GM11168 (cell line): ENCODE measurements around the gene VAV3.

Experiments
- in situ Hi-C: fragments of 300-500 bp; cut with MboI; formaldehyde crosslinking; loops from one replicate; pipeline ENCODE4 v1.12.0; 2022; ENCODE audit warnings: low sequenced_read_pairs; ENCODE audit not compliant: unreplicated experiment

The VAV3 gene

GRCh38 chr1:107530543-107530942, 434.4 kb downstream of the VAV3 start:
- in situ Hi-C loops = loop anchor here (25.0 kb wide), 2 partner anchors 243 to 343 kb away; no protein-coding TSS in a partner anchor

DNA sequence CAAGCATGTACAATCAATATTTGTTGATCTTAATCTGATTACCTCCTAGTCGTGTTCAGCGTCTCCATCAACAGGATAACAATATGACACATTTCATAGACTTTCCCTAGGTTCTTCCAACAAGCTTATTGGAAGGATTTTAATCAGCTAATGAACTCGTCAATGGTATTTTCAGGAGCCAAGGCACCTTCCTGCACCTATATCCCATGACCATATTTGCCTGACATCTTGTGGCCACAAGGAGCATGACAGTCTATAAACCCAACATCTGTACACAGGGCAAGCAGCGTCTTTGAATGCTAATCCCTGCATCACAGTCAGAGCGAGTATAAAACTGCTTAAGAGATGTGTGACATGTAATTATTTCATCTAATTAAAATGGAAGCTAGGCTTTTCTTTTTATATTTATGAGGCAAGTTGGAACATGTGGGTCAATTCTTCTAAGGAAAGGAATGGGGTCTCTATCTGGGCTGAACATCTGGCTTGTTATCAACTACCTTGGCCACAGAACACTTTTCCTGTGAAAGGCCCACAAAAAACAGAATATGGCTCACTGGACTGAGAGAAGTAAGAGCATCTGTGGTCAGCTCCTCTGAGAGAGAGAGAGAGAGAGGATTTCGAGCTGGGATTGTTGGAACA, 435.4 kb downstream of the VAV3 start:
- in situ Hi-C loops = loop anchor here (25.0 kb wide), 2 partner anchors 242 to 342 kb away; no protein-coding TSS in a partner anchor

DNA sequence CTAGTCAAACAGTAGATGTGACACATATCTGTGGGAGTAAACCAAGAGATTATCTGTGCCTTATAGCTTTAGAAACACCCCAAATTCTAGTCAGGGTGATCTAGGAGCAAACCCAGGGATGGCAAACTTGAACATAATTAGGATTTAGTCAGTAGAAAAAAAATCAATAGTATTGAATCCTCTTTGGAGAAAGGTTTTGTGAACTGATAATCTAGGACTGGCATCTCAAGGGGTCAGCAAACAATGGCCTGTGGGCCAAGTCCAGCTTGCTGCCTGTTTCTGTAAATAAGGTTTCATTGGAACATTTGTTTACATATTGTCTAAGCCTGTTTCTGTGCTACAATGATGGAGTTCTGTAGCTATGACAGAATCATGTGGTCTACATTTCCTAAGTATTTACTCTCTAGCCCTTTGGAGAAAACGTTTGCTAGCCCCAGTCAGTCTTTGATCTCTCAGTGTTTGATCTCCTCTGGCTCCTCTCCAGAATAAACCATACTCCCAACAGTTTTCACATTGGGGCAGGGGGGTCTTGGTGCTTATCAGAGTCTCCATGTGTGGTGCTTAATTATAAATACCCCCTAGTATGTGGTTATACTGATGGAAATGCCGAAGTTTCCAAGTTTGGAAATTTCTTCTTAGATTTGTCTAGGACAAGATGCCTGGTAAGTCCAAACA, 438.3 kb downstream of the VAV3 start:
- in situ Hi-C loops = loop anchor here (25.0 kb wide), 2 partner anchors 239 to 339 kb away; no protein-coding TSS in a partner anchor

- in situ Hi-C loops = loop anchor here (25.0 kb wide), 2 partner anchors 239 to 339 kb away; no protein-coding TSS in a partner anchor
Observed at GRCh38 chr1:107525961-107526360, 439.0 kb downstream of the VAV3 start.

DNA sequence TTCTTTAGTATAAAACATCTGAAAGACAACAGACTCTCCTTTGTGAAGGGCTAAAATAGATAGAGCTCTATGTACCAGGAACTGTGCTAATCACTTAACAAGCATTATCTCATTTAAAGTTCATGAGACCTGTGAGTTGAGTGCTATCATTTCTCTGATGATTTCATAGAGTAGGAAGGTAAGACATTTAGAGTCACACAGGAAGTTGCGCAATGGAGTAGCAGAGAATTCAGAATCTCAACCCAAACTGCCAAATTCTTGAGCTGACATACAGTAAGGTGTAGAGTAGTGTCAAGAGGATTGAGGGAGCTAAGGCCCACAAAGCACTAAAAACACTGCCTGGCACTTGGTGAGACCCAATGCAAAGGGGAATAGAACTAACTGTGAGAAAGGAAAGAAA, 439.8 kb downstream of the VAV3 start:
- in situ Hi-C loops = loop anchor here (25.0 kb wide), 2 partner anchors 238 to 338 kb away; no protein-coding TSS in a partner anchor

DNA sequence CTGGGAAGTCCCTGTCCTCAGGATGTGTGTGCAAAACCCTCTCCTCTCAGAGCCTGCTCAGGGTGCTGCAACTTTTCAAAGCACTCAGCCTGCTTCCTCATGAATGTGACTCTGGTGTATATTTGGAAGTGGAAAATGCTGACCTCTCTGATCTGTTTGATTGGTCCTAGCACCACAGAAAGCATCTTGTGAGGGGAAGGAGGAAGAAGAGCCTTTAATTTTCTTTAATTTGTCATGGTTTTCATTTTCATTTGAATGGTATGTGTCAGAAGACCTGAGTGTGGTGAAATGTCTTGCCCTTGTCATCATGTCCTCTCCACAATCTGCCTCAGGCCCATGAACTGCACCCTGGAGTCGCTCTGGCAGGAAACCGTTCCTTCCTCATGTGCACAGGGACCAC, 440.7 kb downstream of the VAV3 start:
- in situ Hi-C loops = no loop called here

GRCh38 chr1:107523736-107524135, 441.2 kb downstream of the VAV3 start:
- in situ Hi-C loops = no loop called here

DNA sequence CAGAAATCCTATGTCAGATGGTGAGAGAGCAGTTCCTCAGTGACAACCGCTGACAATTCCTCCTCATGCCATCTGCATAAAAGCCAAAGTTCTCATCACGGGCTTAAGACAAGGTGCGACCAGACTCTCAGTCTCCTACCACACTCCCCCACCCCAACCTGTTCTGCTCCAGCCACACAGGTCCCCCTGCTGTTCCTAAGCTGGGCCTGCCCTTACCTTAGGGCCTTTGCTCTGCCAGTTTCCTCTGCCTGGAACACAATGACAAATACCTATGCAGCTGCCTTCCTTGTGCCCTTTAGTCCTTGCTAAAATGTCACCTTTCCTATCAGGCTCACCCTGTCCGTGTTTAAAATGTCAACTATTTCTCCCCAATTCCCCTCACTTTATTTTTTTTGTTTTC, 441.9 kb downstream of the VAV3 start:
- in situ Hi-C loops = no loop called here
